HepG2 (cell line): ENCODE measurements around the gene IQSEC1. TPM values are rescaled to one million over a fixed set of nuclear protein-coding genes. Genes with fewer than 3 reads are reported as not detected.
A peak's percentile ranks its signal among the peaks of the same experiment; 100 is the strongest.

ENCODE experiments used
- AGO2 ChIP-seq: fragments of 200-400 bp; formaldehyde crosslinking; optimal IDR thresholded peaks from 2 replicates; pipeline ENCODE3; 2017; ENCODE audit warnings: mild to moderate bottlenecking, low read depth, low read length, moderate library complexity
- ARNT ChIP-seq: fragments of 450-650 bp; IDR thresholded peaks from 2 replicates; pipeline ENCODE4 v1.6.1; 2017
- CENPX ChIP-seq: sonication (generic); formaldehyde crosslinking; IDR thresholded peaks from 2 replicates; pipeline ENCODE4 v1.9.0; 2021; ENCODE audit warnings: mild to moderate bottlenecking, missing genetic modification reagents, moderate library complexity
- GPN1 ChIP-seq: sonication (generic); formaldehyde crosslinking; IDR thresholded peaks from 2 replicates; pipeline ENCODE4 v1.5.1; 2020; ENCODE audit warnings: missing genetic modification reagents, borderline replicate concordance
- PITX1 ChIP-seq: sonication (generic); formaldehyde crosslinking; IDR thresholded peaks from 2 replicates; pipeline ENCODE4 v1.5.1; 2020; ENCODE audit warnings: mild to moderate bottlenecking, missing genetic modification reagents
- SIN3B ChIP-seq: fragments of 150-350 bp; IDR thresholded peaks from 2 replicates; pipeline ENCODE4 v1.6.1; 2014; ENCODE audit warnings: low read length
- SPEN ChIP-seq: sonication (generic); formaldehyde crosslinking; IDR thresholded peaks from 2 replicates; pipeline ENCODE4 v1.5.1; 2020; ENCODE audit warnings: low read depth, mild to moderate bottlenecking, missing genetic modification reagents
- TARDBP ChIP-seq: sonication (generic); formaldehyde crosslinking; IDR thresholded peaks from 2 replicates; pipeline ENCODE4 v1.8.0; 2022; ENCODE audit warnings: mild to moderate bottlenecking, missing genetic modification reagents
- ZBED4 ChIP-seq: sonication (generic); formaldehyde crosslinking; IDR thresholded peaks from 2 replicates; pipeline ENCODE4 v1.4.0; 2020; ENCODE audit warnings: missing genetic modification reagents, borderline replicate concordance
- ZBTB21 ChIP-seq: sonication (generic); formaldehyde crosslinking; IDR thresholded peaks from 2 replicates; pipeline ENCODE4 v1.4.0; 2020; ENCODE audit warnings: missing genetic modification reagents
- ZNF501 ChIP-seq: sonication (generic); formaldehyde crosslinking; IDR thresholded peaks from 2 replicates; pipeline ENCODE4 v1.5.1; 2020; ENCODE audit warnings: mild to moderate bottlenecking, moderate library complexity, missing genetic modification reagents
- ZNF552 ChIP-seq: sonication (generic); formaldehyde crosslinking; IDR thresholded peaks from 2 replicates; pipeline ENCODE4 v1.9.0; 2022; ENCODE audit warnings: missing genetic modification reagents, mild to moderate bottlenecking, borderline replicate concordance
- polyA plus RNA-seq, 8 experiments: library from polyadenylated mRNA; depleted of rRNA in 3 of 8; stranded (reverse) in 7 of 8; unstranded in 1 of 8; fragments of >200 nt; fragmentation: Illumina TruSeq in 4 of 8; extraction: Trizol in 4 of 8; gene quantifications; 2 replicates each; pipeline versions ENCODE4 v1.2.1 to v1.2.3, GENCODE V29; 2011 to 2016; ENCODE audit warnings: low read depth in 4 of 8, missing spikeins in 1 of 8, mixed read lengths in 1 of 8; ENCODE audit not compliant: insufficient read depth in 1 of 8
- total RNA-seq, 5 experiments: library from RNA; depleted of rRNA; stranded (reverse); fragments of >200 nt; fragmentation: Illumina TruSeq; extraction: Trizol; gene quantifications; 2 replicates each; pipeline ENCODE4 v1.2.3, GENCODE V29; 2016; ENCODE audit warnings: low read depth in 1 of 5
- TF ChIP-seq, protein P1 (sequence below): sonication (generic); formaldehyde crosslinking; IDR thresholded peaks from 2 replicates; pipeline ENCODE4 v1.5.0; 2020; ENCODE audit warnings: mild to moderate bottlenecking, missing genetic modification reagents, borderline replicate concordance
- TF ChIP-seq, protein P2 (sequence below): sonication (generic); formaldehyde crosslinking; IDR thresholded peaks from 2 replicates; pipeline ENCODE4 v1.8.0; 2022; ENCODE audit warnings: mild to moderate bottlenecking, missing genetic modification reagents, moderate library complexity
- TF ChIP-seq, protein P3 (sequence below): sonication (generic); formaldehyde crosslinking; IDR thresholded peaks from 2 replicates; pipeline ENCODE4 v1.4.0; 2020; ENCODE audit warnings: missing genetic modification reagents

The IQSEC1 gene
- total and polyA plus RNA-seq, 2 of the 13 experiments (the other 11 are each of a cell fraction or from before 2014, with no cell fraction given): 17.4 to 20.2 TPM

DNA sequence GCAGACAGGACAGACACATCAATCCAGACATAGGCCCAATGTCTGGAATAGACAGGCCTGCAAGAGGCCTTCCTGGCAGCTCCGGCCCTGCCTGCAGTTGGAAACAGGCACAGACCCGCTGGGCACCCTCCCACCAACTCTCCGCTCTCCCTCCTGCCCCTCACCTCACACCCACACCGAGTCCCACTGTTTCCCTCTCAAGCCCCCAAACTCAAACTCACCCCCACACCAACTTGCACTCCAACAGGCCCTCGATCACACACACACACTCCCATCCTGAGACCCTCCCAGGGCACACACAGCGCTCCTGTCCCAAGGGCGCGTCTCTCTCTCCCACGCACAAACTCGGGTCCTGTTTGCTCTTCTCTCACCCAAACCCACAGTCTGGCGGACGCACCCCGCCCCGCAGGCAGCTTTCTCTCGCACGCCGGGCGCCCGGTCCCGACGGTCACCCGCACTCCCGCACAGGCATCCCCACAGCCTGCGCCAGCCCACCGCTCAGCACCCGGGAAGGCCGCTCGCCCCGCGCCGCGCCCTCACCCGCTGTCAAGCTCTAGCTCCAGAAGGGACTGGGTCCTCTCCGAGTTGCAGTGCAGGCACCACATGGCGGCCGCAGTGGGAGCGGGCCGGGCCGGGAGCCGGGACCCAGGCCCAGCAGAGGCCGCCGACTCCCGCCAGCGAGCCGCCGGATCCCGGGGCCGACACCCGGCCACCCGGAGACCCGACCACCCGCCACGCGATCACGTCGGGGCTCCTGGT lies 106.2 kb downstream of the IQSEC1 start (continued):
- TF ChIP-seq, protein P1, sequence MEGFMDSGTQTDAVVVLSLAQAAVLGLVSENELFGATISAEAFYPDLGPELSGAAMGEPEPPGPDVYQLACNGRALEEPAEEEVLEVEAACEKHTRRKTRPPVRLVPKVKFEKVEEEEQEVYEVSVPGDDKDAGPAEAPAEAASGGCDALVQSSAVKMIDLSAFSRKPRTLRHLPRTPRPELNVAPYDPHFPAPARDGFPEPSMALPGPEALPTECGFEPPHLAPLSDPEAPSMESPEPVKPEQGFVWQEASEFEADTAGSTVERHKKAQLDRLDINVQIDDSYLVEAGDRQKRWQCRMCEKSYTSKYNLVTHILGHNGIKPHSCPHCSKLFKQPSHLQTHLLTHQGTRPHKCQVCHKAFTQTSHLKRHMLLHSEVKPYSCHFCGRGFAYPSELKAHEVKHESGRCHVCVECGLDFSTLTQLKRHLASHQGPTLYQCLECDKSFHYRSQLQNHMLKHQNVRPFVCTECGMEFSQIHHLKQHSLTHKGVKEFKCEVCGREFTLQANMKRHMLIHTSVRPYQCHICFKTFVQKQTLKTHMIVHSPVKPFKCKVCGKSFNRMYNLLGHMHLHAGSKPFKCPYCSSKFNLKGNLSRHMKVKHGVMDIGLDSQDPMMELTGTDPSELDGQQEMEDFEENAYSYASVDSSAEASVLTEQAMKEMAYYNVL (CRISPR knock-in tag): no peak
- TF ChIP-seq PITX1 (no peak), GPN1 (CRISPR knock-in tag) (no peak), TARDBP (CRISPR knock-in tag) (no peak), ZNF501 (CRISPR knock-in tag) (peak; percentile 40; the same call in 1 of the 2 replicates), SPEN (CRISPR knock-in tag) (no peak), ZBTB21 (CRISPR knock-in tag) (no peak), SIN3B (no peak), ARNT (no peak), ZNF552 (CRISPR knock-in tag) (no peak), ZBED4 (CRISPR knock-in tag) (no peak), AGO2 (peak; percentile 85), CENPX (CRISPR knock-in tag) (no peak)
- TF ChIP-seq, protein P2, sequence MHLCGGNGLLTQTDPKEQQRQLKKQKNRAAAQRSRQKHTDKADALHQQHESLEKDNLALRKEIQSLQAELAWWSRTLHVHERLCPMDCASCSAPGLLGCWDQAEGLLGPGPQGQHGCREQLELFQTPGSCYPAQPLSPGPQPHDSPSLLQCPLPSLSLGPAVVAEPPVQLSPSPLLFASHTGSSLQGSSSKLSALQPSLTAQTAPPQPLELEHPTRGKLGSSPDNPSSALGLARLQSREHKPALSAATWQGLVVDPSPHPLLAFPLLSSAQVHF: 0 out of 2 replicates have a peak, but pooled peaks have one; percentile 54
- TF ChIP-seq, protein P3, sequence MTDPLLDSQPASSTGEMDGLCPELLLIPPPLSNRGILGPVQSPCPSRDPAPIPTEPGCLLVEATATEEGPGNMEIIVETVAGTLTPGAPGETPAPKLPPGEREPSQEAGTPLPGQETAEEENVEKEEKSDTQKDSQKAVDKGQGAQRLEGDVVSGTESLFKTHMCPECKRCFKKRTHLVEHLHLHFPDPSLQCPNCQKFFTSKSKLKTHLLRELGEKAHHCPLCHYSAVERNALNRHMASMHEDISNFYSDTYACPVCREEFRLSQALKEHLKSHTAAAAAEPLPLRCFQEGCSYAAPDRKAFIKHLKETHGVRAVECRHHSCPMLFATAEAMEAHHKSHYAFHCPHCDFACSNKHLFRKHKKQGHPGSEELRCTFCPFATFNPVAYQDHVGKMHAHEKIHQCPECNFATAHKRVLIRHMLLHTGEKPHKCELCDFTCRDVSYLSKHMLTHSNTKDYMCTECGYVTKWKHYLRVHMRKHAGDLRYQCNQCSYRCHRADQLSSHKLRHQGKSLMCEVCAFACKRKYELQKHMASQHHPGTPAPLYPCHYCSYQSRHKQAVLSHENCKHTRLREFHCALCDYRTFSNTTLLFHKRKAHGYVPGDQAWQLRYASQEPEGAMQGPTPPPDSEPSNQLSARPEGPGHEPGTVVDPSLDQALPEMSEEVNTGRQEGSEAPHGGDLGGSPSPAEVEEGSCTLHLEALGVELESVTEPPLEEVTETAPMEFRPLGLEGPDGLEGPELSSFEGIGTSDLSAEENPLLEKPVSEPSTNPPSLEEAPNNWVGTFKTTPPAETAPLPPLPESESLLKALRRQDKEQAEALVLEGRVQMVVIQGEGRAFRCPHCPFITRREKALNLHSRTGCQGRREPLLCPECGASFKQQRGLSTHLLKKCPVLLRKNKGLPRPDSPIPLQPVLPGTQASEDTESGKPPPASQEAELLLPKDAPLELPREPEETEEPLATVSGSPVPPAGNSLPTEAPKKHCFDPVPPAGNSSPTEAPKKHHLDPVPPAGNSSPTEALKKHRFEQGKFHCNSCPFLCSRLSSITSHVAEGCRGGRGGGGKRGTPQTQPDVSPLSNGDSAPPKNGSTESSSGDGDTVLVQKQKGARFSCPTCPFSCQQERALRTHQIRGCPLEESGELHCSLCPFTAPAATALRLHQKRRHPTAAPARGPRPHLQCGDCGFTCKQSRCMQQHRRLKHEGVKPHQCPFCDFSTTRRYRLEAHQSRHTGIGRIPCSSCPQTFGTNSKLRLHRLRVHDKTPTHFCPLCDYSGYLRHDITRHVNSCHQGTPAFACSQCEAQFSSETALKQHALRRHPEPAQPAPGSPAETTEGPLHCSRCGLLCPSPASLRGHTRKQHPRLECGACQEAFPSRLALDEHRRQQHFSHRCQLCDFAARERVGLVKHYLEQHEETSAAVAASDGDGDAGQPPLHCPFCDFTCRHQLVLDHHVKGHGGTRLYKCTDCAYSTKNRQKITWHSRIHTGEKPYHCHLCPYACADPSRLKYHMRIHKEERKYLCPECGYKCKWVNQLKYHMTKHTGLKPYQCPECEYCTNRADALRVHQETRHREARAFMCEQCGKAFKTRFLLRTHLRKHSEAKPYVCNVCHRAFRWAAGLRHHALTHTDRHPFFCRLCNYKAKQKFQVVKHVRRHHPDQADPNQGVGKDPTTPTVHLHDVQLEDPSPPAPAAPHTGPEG (CRISPR knock-in tag): no peak
